Activated T-cell treated with anti-CD3 and anti-CD28 coated beads for 1 hour (primary cell): ENCODE data around the gene ZPLD1.

Source experiments
- DNase-seq: peaks from one replicate; pipeline ENCODE4 v3.0.0-alpha.2; 2020; ENCODE audit warnings: low read depth

ZPLD1 gene

DNA sequence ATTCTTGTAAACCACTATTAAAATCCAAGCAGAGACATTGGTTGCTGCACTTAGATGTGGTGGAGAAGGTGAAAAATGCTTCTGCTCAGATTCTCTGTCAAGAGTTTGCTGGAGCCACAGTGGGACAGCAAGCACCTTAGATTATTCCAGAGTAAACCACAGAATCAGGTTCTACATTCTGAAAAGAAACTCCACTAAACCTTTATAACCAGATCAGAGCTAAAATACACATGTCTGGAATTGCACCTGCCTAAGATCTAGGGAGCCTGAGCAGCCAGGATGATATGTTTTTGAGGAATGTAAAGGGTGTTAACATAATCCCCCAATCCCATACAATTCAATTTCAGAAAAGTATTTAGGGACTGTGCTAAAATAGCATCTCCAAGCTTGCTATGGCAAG, at the start of gene ZPLD1:
Gene ZPLD1, plus strand, starts transcription at position 301 of the 400 bp plus-strand sequence. CDS start 3,473 bp downstream, outside the sequence.
- no peak for DNase-seq

DNA sequence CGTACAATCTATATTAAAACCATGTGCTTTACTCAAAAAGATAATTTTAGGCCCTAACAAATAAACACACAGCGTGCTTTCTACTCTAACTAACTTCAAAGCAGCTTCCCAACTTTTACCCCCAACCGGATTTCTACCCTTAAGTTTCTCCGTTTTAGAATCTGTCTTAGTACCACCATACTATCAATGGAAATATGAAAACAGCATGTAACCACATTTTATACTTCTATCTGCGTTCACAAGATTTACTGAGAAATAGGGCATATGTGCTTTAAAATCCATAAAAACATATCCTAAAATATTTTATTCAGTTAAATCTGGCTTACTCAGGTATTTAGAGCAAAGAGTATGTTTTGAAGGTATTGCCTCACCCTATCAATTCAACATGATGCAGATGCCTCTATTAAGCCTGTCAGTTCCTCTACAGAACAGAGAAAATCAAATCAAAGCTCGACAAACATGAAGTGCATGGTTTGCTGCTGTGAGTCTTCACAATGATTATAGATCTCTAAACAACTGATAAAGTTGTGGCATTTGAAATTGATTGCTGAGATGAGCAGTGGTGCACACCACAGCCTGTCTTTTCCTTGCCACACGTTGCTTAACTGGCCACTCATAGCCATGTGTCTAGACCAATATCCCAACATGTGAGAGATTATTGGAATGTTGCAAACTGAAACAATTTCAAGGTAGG, 44.5 kb upstream of the ZPLD1 start:
- DNase-seq: no peak

DNA sequence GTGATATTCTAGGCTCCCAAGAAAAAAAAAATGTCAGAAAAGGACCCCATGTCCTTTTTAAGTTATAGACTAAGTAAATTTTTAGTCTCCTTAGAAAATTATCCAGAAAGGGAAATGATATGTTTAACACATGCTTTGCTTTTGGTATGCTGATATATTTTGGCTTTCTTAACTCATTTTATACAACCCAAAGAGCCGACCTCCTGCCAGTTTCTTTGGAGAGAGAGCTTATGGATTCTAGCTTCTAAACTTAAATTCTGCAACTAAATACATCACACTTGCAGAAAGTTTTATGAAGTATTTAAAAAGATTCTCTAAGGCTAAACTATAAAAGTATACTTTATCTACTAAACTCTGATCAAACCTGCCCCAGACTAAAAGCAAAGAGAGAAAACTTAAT, 43.9 kb upstream of the ZPLD1 start:
- DNase-seq: no peak

DNA sequence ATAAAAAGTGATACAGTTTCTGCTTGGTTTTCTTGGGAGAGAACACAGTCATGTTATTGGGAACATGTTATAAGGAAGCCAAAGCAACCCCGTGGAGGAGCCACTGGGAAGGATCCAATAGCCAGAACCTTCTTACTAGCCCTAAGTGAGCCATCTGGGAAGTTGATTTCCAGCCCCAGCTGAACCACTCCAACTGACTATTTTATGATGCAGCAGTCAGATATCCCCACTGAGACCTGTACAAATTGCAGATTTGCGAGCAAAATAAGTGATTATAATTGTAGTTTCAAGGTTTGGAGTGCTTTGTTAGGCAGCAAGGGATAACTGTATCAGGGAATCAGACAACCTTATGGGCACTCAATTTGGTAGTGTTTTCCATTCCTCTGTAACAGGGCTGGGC, 43.3 kb upstream of the ZPLD1 start:
- no peak for DNase-seq

DNA sequence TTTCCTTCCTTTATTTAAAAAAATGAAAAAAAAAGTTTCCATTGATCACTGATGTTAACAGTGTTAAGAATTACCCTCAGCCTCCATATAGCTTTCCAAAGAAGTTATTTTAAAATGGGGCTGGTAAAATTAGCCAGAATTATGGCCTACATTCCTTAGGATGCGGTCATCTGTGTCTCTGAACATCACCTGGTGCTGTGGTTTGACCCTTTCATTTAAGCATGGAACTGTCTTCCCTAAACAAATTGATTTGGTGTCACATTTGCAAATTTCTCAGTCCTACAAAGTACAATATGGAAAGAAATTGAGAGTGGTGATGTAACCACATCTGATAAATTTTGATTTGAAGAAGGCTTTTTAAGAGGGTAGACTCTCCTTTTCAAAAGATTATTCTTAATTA, 40.3 kb upstream of the ZPLD1 start:
- DNase-seq: no peak

DNA sequence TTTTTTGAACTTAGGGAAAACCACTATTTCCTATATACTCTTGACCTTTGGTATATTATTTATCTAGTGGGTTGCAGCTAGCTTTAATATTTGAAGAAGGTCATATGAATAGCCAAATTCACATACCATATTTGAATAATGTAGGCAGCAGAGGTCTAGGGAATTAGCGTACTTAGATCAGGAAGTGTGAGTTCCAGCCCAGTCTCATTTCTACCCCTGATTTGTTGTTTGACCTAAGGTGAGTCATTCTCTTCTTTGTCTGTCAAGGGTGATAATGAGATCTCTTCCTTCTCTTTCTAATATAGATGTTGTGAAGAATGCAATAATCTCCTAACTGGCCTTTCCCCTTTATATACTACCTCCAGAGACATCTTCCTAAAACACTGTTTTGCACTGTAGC, 36.6 kb upstream of the ZPLD1 start:
- DNase-seq: no peak

DNA sequence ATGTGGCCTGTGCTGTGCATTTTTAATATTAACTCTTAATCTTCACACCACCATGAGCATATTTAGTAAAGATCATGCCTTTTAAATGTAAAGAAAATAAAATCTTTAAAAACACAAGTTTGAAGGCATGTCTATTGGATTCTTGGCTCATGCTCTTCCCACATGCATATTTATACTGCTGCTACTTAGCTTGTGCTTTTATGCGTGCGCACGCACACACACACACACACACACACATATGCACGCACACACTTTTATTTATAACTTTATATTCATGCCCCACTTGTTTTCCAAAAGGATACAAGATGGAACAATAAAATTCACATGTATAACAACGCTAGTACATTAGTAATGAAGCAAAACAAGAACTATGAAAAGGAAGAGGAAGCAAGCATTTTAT, 36.1 kb upstream of the ZPLD1 start:
- no peak for DNase-seq

DNA sequence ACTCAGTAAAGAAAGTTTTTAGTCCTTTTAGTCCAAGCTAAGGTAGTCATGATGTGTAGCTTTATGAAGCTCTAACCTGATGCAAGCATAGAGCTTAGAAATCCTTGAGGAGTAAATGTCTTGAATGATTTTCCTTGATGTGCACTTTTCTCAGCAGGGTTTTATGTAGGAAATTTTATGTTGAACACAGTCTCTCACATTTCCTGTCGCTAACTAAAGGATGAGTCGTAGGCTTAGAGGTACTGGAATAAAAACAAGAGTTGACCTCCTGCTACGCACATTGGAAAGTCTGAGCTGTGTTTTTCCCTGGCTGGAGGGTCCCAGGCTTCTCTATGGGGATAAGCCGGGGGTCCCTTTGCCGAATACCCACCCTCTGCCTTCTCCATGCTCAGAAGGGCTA, 34.7 kb upstream of the ZPLD1 start:
- no peak for DNase-seq

DNA sequence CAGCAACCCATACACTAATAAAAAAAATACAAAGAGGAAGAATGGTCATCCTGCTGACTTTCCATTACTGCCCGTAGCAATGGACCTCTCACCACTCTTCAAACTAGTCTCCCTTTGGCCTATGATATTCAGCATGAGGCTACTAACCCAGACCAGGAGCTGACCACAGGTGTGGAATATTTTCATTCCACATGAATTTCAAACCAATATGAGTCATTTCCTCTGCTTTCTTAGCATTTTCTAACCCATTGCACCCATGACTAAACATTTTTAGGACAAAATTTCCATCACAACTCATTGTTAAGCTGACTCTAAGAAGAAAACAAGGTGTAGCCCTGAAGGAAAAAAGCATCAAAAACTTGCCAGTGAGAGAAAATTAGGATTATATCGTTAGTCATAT, 34.0 kb upstream of the ZPLD1 start:
- DNase-seq: no peak

DNA sequence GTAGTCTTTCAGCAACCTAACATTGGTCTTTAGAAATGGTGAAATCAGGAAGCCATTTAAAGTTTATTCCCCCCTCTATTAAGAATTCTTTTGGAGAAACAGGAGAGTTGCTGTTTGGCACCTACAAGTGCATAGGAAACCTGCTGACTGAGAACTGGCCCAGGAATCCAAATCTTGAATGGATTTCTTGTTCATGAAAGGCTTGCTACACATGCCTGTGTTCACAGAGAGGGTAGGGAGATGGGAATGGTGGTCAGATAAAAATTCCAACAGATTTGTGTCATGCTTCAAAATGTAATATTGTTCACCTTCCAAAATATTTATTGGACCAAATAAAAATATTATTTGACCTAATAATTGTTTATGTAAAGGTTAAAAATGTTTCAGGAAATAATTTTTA, 24.2 kb upstream of the ZPLD1 start:
- DNase-seq: no peak

DNA sequence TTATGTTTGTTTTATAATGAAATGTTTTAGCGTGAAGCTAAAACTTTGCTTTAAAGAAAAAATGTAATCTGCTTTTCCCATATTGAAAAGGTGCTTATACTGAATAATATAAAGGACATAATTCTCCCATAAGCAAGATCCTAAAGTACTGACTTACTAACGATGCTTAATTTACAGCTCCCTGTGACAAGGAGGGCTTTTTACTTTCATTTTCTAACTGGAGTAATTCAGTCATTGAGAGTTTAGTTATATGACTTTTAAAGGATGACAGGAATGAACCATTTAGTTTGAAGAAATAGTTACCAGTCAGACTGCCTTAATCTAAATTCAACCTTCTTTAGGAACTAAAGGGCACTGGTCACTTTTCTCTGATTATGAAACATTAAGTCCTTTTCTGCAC, 19.3 kb upstream of the ZPLD1 start:
- no peak for DNase-seq

DNA sequence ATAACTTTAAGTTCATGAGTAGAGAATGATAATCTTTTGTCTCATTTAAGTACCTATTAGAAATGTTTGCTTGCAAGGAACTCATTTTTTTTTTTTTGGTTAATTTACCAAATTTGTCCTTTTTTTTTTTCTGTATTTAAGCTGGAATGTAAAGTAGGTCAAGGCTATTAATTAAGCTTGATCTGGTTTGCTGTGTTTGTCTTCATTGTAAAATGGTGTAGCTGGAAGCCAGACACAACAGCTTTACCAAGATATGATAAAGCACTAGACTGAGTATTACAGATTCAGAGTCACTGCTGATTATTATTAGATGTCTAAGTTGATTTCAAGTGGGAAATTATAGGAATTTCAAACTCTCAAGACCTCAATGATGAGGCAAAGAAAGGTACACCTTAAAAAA, 15.0 kb upstream of the ZPLD1 start:
- DNase-seq: no peak

DNA sequence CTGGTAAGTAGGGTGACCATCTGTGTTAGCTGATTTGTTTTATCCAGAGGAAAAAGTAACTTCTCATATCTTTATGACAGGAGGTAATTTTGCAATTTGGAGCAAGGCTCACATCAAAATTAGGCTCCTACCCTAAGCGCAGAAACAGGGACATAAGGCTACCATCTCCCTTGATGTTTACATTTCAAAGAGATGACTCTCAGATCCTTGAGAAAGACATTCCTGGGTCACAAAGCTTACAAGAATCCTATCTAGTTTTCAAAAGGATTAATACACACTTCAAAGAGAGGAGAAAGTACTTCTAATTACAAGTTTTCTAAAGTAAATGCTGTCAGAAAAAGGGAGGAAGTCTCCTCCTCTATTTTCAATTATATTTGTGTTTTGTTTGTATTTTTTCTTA, 7.0 kb downstream of the ZPLD1 start:
- no peak for DNase-seq

DNA sequence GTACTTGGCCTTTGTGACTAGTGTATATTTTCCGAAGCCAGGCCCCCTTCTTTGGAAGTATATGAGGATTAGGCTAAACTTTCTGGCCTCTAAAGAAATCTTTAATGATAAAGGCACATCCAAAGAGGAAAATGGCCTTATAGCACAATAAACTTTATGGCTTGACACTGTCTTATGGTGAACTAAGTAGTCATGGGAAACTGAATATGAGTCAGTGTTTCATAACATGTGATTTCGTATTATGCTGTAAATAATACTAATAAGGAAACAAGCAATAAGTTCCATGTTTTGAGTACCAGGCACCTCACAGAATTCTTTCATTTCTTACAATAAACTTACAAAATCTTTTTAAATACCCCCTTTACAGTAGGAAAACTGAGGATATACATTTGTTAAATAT, 8.2 kb downstream of the ZPLD1 start:
- DNase-seq: no peak

DNA sequence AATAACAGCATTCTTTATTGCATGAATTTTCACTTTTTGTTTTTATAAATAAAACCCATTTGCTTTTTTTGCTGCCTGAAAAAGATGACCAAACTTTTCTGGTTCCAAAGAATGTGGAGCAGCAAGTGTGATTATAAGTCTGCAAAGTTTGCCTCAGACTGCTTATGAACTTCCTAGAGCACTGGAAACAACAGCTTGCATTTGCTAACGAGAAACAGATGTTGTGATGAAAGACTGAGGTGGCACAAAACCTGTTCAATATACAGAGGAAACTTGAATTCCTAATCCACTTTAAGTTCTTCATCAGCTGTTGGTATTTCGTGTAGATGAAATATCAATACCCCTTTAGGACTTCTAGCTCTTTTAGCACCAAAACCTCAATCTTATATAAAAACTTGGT, 9.3 kb downstream of the ZPLD1 start:
- DNase-seq: no peak

DNA sequence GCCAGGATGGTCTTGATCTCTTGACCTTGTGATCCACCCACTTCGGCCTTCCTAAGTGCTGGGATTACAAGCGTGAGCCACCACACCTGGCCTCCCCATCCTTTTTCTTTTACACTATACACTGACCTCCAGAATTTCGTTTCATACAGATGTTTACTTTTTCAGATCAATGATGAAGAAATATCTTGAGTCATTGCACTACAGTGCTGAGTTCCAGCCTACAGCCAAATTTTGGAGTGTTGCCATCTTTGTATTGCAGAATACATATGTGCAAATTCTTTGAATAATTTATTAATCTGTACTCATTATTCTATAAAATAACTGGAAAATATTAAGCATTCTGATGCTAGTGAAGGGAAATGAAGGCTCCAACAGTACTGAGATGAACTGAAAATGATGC, 12.5 kb downstream of the ZPLD1 start:
- no peak for DNase-seq

DNA sequence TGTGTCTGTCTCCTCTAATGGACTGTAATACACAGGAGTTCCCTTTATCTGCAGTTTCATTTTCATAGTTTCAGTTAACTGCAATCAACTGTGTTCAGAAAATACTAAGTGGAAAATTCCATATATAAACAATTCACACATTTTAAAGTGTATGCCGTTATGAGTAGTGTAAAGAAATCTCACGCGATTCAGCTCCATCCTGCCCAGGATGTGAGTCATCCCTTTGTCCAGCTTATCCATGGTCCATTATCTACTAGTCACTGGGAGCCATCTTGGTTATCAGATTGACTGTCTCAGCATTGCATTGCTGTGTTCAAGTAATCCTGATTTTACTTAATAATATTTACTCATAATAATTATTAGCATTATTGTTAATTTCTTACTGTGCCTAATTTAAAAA, 14.5 kb downstream of the ZPLD1 start:
- DNase-seq: no peak

DNA sequence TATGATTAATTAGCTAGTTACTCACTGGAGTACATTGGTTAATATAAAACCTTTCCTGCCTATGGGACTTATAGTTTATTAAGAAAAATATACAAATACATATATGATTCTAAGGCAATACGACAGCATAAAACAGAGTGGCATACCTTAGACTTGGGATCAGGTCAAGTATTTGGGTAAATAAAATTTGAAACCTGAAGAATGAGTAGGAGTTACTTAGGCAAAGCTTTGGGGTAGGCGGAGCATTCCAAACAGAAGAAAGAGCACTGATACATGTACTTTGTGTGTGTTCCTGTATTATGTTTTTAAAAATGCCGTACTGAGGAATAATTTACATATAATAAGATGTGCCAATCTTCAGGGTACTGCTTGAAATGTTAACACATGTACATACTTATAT, 15.1 kb downstream of the ZPLD1 start:
- DNase-seq: no peak

DNA sequence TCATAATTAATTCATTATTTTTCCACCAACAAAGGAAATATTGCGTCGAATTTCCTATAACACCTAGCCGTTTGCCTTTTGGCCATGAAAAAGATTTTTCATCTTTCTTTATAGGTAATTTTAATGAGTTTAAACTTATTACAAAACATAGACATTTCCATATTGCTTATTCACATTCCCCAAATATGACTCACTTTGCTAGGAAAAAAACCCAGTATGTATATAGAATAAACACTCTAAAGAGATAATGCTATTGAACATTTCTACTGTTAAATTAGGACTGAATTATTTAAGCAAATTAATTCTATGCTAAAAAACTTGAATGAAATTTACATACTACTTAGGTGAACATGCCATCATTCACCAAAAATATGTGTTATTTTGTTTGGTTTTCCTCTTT, 16.2 kb downstream of the ZPLD1 start:
- DNase-seq: no peak

DNA sequence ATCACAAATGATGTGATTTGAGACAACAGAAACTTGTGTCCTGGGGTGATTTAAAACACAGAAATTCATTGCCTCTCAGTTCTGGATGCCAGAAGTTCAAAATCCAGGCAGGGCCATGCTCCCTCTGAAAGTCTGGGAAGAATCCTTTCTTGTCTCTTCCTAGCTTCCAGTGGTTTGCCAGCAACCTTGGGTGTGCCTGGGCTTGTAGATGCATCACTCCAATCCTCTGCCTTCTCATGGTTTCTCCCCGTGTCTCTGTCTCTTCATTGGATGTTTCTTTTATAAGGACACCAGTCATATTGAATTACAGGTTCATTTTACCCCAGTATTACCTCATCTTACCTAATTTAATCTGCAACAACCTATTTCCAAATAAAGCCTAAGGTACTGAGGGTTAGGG, 16.7 kb downstream of the ZPLD1 start:
- no peak for DNase-seq

DNA sequence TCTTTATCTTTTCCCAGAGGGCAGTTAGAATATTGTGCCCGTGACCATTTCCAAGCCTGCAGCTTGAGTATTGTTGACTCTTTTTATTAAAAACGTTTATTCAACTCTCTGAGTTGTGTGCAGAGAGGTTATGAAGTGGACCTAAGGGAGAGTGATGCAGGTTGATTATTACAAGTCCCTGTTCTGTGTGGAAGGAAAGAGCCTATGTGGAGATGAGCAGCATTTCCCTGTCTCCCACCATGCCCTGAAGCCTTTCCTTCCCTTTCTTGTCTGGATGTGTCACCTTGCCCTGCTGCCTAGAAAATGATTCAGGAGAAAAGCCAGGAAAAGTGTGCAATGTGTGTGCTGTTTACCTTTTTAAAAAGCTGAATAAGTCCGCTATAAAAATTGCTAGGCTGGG, 19.4 kb downstream of the ZPLD1 start:
- DNase-seq: no peak

DNA sequence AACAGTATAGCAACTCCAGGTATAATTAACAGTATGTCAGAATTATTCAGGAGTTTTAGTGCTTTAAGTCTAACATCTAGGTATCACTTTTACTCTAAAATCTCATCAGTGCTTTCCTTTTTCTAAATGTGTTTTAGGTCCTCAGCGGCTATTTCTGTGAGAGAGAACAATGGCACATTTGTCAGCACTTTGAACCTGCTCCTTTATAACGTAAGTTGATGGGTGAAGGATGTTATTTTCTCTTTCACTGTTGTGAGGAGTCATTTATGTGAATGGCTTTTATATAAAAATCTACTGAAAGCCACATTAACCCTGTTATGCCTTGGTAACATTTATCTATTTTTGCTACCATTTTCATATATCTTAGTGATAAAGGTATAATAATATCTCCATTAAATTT, 22.8 kb downstream of the ZPLD1 start:
- no peak for DNase-seq

DNA sequence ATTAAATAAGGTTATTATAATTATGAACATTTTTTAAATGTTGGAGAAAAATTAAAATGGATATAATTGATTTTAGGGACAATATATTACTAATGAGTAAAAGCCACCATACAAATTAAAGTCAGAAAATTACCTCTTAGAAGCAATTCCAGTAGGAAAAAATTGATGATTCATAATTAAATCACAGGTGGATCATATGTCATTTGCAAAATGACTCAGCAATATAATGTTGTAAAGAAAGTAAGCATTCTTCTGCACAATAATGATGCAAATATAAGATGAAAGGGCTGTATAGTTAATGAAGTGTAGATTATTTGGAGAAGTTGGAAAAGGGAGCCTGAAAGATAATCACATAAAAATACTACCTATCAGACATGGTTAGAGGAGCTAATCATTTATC, 25.8 kb downstream of the ZPLD1 start:
- DNase-seq: no peak

DNA sequence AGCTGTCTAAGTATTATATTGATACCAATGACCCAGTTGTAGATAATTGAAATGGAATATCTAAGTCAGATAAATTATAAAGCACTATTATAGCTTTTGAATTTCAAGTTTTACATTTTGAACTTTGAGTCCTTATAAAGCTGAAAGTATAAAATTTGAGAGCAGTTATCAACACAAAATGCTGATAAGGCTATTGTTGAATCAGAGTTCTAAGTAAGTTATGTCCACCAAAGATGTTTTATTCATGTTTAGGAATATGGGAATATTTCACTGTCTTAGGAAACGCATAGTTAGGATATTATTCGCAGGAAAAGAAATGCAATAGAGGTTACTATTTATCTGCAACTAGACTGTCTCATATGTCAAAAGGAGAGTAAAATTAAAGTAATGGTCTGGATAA, 29.4 kb downstream of the ZPLD1 start:
- DNase-seq: no peak

DNA sequence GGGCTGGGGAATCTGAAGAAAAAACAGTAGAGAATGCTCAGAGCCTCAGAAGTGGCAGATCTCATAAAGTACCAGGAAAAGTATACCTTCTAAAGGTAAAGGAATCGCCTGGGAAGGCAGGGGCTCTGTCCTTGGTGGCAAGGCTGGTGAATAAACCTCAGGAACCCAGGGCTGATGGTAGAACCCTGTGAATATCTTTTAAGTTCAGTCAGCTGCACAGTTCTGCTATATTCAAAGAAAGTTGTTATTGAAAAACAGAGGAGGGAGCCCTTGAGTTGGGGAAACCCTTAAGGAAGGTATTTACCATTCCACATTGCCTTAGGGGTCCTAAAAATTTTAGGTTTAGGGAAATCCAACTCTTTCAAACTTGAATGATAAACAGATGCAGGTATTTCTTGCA, 31.2 kb downstream of the ZPLD1 start:
- no peak for DNase-seq
